Measurements from ENCODE around the gene NRIP3.

GRCh38 chr11:9039863-9040262, 36.1 kb upstream of the NRIP3 start:
- TF ChIP-seq CTCF (IDR thresholded peaks at IDR 0.05) (no peak), POLR2A (IDR thresholded peaks at IDR 0.05) (no peak)

Measured in uterus (tissue), 2 donors.